GM18868 (cell line): ENCODE data around the gene CREB3L4.
"Not testable (repeated sequence)": the region's sequence is repeated elsewhere in the genome, so short reads cannot be mapped to it uniquely, and the experiment has no call there.

Experiments
- ATAC-seq: cut with Tn5 transposase; IDR thresholded peaks from one replicate; pipeline ENCODE4 v1.9.1; 2021; ENCODE audit warnings: mild to moderate bottlenecking, moderate library complexity; ENCODE audit not compliant: unreplicated experiment

CREB3L4 gene

GRCh38 chr1:153958111-153958960, 9.4 kb upstream of the CREB3L4 start, which contains the start of gene CRTC2:
CRTC2 (minus strand) TSS chr1:153958612; CDS start chr1:153958497, 115 bp downstream.
- ATAC-seq = peak; percentile 73

GRCh38 chr1:153958961-153959260, 8.8 kb upstream of the CREB3L4 start:
- ATAC-seq = no peak

- ATAC-seq = no peak
These were observed 8.2 kb upstream of the CREB3L4 start for GRCh38 chr1:153959454-153959853.

GRCh38 chr1:153960206-153960605, 7.5 kb upstream of the CREB3L4 start:
- ATAC-seq = no peak

- no peak for ATAC-seq
These were observed 6.3 kb upstream of the CREB3L4 start for GRCh38 chr1:153961421-153961820.

- no peak for ATAC-seq
These were observed 5.3 kb upstream of the CREB3L4 start for GRCh38 chr1:153962088-153963029.

- ATAC-seq = peak; percentile 45
These were observed 4.5 kb upstream of the CREB3L4 start, which contains the start of gene SLC39A1 for GRCh38 chr1:153963030-153963849. SLC39A1 (minus strand) TSS chr1:153963537; CDS start chr1:153962715, 822 bp downstream.

- no peak for ATAC-seq
These were observed 3.8 kb upstream of the CREB3L4 start for GRCh38 chr1:153963850-153964331.

- no peak for ATAC-seq
These were observed 280 bp downstream of the CREB3L4 start for GRCh38 chr1:153968000-153968363.

- ATAC-seq = no peak
These were observed 706 bp downstream of the CREB3L4 start for GRCh38 chr1:153968408-153968807.

GRCh38 chr1:153968972-153969371, 1.3 kb downstream of the CREB3L4 start:
- no peak for ATAC-seq

GRCh38 chr1:153970346-153970745, 2.6 kb downstream of the CREB3L4 start:
- ATAC-seq = no peak

- ATAC-seq = no peak
These were observed 5.4 kb downstream of the CREB3L4 start for GRCh38 chr1:153973071-153973470.

- no peak for ATAC-seq
These were observed 5.8 kb downstream of the CREB3L4 start for GRCh38 chr1:153973525-153973924.

GRCh38 chr1:153976819-153977249, 9.1 kb downstream of the CREB3L4 start:
- no peak for ATAC-seq

GRCh38 chr1:153977250-153978240, 9.8 kb downstream of the CREB3L4 start, which contains the start of gene JTB:
JTB (minus strand) TSS chr1:153977674; CDS start chr1:153977252, 422 bp downstream.
- ATAC-seq = peak; percentile 78

GRCh38 chr1:153978274-153978909, 10.7 kb downstream of the CREB3L4 start:
- ATAC-seq = no peak

- ATAC-seq = not testable (repeated sequence)
These were observed 11.4 kb downstream of the CREB3L4 start for GRCh38 chr1:153979091-153979490.

- ATAC-seq = not testable (repeated sequence)
These were observed 14.0 kb downstream of the CREB3L4 start for GRCh38 chr1:153981735-153982134.
